H1 (cell line): ENCODE data around the gene ACTR1A. TPM values are rescaled to one million over a fixed set of nuclear protein-coding genes. Genes with fewer than 3 reads are reported as not detected.

ENCODE experiments used
- polyA plus RNA-seq, 7 experiments: library from polyadenylated mRNA; depleted of rRNA in 3 of 7; stranded (reverse) in 5 of 7; unstranded in 2 of 7; fragments of >200 nt in 5 of 7; fragments of 200-250 nt in 2 of 7; gene quantifications; 1 replicate in 5 of 7; 2 replicates in 1 of 7; 4 replicates in 1 of 7; pipeline versions ENCODE4 v1.2.1 to v1.2.3, GENCODE V29; 2011 to 2013; ENCODE audit warnings: missing spikeins in 2 of 7, mixed read lengths in 2 of 7
- total RNA-seq: library from RNA; stranded (reverse); fragmentation: NEBNext Ultra II Directional; extraction: Animal tissue kit (Norgen Biotek cat#: 25700); gene quantifications from 2 replicates; pipeline ENCODE4 v1.2.1, GENCODE V29; 2021
- TF ChIP-seq, protein P1 (sequence below): fragments of 300-600 bp; sonication (generic); IDR thresholded peaks from 2 replicates; pipeline ENCODE4 v1.7.1; 2012; ENCODE audit warnings: low read length, moderate library complexity, mild to moderate bottlenecking, inconsistent platforms; ENCODE audit not compliant: insufficient replicate concordance

Gene ACTR1A
- total and polyA plus RNA-seq, 2 of the 8 experiments (the other 6 are each of a cell fraction or from before 2014, with no cell fraction given): 78.6 to 86.3 TPM

DNA sequence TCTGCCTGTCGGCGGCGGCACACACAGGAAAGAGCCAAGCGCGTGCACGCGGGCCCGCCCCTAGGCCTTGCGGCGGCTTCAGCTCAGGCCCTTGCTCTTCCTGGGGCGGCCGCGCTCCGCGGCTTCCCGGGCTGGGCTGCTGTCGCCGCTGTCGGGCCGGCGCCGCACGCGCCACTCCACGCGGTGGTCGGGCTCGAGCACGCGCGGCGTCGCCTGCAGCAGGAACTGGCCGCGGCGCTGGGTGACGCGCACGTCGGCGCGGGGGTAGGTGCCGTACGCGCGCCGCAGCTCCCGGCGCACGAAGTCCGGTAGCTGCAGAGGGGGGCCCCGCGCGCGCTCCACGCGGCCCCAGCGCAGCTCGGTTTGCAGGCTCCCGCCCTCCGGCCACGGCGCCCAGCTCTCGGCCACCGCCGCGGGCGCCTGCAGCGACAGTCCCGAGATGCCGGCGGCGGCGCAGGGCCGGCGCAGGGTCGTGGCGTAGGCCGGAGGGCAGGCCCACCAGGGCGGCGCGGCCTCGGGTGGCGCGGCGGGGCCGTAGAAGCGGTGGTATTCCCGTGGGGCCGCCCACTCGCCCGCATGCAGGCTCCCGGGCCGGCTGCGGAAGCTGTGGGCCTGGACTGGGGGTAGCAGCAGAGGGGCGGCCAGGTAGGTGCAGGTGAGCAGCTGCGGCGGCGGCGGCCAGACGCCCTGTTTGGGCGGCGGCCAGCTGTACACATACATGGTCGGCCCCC, 52.0 kb downstream of the ACTR1A start (continued):
- TF ChIP-seq, protein P1, sequence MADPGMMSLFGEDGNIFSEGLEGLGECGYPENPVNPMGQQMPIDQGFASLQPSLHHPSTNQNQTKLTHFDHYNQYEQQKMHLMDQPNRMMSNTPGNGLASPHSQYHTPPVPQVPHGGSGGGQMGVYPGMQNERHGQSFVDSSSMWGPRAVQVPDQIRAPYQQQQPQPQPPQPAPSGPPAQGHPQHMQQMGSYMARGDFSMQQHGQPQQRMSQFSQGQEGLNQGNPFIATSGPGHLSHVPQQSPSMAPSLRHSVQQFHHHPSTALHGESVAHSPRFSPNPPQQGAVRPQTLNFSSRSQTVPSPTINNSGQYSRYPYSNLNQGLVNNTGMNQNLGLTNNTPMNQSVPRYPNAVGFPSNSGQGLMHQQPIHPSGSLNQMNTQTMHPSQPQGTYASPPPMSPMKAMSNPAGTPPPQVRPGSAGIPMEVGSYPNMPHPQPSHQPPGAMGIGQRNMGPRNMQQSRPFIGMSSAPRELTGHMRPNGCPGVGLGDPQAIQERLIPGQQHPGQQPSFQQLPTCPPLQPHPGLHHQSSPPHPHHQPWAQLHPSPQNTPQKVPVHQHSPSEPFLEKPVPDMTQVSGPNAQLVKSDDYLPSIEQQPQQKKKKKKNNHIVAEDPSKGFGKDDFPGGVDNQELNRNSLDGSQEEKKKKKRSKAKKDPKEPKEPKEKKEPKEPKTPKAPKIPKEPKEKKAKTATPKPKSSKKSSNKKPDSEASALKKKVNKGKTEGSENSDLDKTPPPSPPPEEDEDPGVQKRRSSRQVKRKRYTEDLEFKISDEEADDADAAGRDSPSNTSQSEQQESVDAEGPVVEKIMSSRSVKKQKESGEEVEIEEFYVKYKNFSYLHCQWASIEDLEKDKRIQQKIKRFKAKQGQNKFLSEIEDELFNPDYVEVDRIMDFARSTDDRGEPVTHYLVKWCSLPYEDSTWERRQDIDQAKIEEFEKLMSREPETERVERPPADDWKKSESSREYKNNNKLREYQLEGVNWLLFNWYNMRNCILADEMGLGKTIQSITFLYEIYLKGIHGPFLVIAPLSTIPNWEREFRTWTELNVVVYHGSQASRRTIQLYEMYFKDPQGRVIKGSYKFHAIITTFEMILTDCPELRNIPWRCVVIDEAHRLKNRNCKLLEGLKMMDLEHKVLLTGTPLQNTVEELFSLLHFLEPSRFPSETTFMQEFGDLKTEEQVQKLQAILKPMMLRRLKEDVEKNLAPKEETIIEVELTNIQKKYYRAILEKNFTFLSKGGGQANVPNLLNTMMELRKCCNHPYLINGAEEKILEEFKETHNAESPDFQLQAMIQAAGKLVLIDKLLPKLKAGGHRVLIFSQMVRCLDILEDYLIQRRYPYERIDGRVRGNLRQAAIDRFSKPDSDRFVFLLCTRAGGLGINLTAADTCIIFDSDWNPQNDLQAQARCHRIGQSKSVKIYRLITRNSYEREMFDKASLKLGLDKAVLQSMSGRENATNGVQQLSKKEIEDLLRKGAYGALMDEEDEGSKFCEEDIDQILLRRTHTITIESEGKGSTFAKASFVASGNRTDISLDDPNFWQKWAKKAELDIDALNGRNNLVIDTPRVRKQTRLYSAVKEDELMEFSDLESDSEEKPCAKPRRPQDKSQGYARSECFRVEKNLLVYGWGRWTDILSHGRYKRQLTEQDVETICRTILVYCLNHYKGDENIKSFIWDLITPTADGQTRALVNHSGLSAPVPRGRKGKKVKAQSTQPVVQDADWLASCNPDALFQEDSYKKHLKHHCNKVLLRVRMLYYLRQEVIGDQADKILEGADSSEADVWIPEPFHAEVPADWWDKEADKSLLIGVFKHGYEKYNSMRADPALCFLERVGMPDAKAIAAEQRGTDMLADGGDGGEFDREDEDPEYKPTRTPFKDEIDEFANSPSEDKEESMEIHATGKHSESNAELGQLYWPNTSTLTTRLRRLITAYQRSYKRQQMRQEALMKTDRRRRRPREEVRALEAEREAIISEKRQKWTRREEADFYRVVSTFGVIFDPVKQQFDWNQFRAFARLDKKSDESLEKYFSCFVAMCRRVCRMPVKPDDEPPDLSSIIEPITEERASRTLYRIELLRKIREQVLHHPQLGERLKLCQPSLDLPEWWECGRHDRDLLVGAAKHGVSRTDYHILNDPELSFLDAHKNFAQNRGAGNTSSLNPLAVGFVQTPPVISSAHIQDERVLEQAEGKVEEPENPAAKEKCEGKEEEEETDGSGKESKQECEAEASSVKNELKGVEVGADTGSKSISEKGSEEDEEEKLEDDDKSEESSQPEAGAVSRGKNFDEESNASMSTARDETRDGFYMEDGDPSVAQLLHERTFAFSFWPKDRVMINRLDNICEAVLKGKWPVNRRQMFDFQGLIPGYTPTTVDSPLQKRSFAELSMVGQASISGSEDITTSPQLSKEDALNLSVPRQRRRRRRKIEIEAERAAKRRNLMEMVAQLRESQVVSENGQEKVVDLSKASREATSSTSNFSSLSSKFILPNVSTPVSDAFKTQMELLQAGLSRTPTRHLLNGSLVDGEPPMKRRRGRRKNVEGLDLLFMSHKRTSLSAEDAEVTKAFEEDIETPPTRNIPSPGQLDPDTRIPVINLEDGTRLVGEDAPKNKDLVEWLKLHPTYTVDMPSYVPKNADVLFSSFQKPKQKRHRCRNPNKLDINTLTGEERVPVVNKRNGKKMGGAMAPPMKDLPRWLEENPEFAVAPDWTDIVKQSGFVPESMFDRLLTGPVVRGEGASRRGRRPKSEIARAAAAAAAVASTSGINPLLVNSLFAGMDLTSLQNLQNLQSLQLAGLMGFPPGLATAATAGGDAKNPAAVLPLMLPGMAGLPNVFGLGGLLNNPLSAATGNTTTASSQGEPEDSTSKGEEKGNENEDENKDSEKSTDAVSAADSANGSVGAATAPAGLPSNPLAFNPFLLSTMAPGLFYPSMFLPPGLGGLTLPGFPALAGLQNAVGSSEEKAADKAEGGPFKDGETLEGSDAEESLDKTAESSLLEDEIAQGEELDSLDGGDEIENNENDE: no peak
